Activated CD4-positive, alpha-beta memory T cell treated with anti-CD3 and anti-CD28 coated beads, Interleukin-2, amount 10 ng/mL, durations not matched to agents 7 days and 5 days (primary cell): ENCODE results near the gene ANKRD42. TPM values are rescaled to one million over a fixed set of nuclear protein-coding genes. Genes with fewer than 3 reads are reported as not detected.
"Not testable (repeated sequence)": the region's sequence is repeated elsewhere in the genome, so short reads cannot be mapped to it uniquely, and the experiment has no call there.

Experiments
- CTCF ChIA-PET: fragments of 350-600 bp; sonication (Branson Sonifier 250); formaldehyde crosslinking; loops from one replicate; lab custom pipeline; 2021; ENCODE audit warnings: antibody characterized with exemption, inconsistent platforms; lab: Charles Lee
- POLR2A ChIA-PET: fragments of 350-600 bp; sonication (Branson Sonifier 250); formaldehyde crosslinking; loops from one replicate; lab custom pipeline; 2021; ENCODE audit warnings: antibody characterized with exemption; lab: Charles Lee
- DNase-seq: peaks from one replicate; pipeline ENCODE4 v3.0.0-alpha.2; 2020
- H3K27ac Mint-ChIP-seq: one replicate; pipeline ENCODE4 v1.8.0; 2021; ENCODE audit warnings: mild to moderate bottlenecking, mixed read lengths
- H3K27me3 Mint-ChIP-seq: one replicate; pipeline ENCODE4 v1.8.0; 2021; ENCODE audit warnings: mixed read lengths
- H3K36me3 Mint-ChIP-seq: one replicate; pipeline ENCODE4 v1.8.0; 2021; ENCODE audit warnings: low read depth, mixed read lengths
- H3K4me1 Mint-ChIP-seq: one replicate; pipeline ENCODE4 v1.8.0; 2021; ENCODE audit warnings: mixed read lengths
- H3K4me3 Mint-ChIP-seq: one replicate; pipeline ENCODE4 v1.8.0; 2021; ENCODE audit warnings: mild to moderate bottlenecking, mixed read lengths
- H3K9me3 Mint-ChIP-seq: one replicate; pipeline ENCODE4 v1.8.0; 2021; ENCODE audit warnings: mixed read lengths
- total RNA-seq, 2 experiments: library from RNA; stranded (reverse); gene quantifications; one replicate each; pipeline ENCODE4 v1.2.3, GENCODE V29; 2021

ANKRD42 gene
- total RNA-seq, 2 experiments from 2014 or later, result 1.7 TPM

DNA sequence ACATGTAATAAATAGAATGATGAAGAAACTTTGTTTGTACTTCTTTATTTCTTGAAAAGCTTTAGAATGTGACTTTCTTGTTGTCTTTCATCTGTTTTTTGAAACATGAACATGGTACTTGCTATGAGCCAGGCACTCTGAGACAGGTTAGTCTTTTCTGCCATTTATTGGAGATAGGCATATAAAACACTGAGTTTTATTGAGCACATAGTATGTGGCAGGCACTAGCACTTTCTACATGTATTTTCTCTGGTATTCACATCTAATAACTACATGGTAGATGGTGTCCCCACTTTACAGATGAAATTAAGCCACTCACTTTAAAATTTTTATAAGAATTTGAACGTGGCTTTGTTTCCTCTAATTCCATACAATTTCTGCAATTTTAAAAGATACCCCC, 7.7 kb upstream of the ANKRD42 start:
- Mint-ChIP-seq H3K9me3 (no peaks in the 10 kb centered on the region), H3K36me3 (peaks cover 61% of the 10 kb centered on the region), H3K4me3 (no peak overlapping the region), H3K27ac (no peak overlapping the region), H3K4me1 (peaks cover 2% of the 10 kb centered on the region), H3K27me3 (no peaks in the 10 kb centered on the region)
- DNase-seq, result no peak
- ChIA-PET CTCF (no interaction called here), POLR2A (no interaction called here)

DNA sequence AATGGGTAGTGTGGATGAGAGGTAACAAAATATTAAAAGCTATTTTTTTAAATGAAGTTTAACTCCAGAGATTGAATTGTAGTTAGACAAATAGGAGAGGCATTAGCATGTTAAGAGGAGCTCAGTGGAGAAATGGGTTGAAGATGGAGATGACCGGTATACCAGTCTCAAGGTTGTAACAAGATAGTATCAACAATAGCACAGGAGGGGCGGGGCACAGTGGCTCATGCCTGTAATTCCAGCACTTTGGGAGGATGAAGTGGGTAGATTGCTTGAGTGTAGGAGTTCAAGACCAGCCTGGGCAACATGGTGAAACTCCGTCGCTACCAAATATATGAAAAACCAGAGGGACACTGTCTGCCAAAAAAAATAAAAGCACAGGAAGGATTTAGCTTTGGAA, 6.0 kb upstream of the ANKRD42 start:
- CTCF ChIA-PET, result no interaction called here
- Mint-ChIP-seq H3K27ac (no peak overlapping the region), H3K36me3 (peaks cover 60% of the 10 kb centered on the region), H3K27me3 (no peaks in the 10 kb centered on the region), H3K9me3 (no peaks in the 10 kb centered on the region), H3K4me1 (peaks cover 9% of the 10 kb centered on the region), H3K4me3 (no peak overlapping the region)
- DNase-seq, result no peak
- POLR2A ChIA-PET, result interaction anchor here (0.9 to 2.3 kb wide), 4 partner anchors 22 to 117 kb away, joined by 3 to 9 read pairs (median 4); no protein-coding TSS in a partner anchor

DNA sequence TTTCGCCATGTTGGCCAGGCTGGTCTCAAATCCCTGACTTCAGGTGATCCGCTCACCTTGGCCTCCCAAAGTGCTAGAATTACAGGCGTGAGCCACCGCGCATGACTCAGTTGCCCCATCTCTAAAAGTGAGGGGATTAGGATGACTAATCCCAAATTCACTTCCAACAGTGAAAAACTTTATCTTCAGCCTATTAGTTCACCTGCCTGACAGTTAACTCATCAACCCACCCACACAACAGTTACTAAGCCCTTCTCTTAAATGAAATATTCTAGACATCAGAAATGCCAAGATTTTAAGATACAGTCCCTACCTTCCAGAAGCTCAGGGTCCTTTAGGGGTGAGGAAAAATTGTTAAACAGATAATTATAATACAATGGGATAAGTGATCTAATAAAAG, 2.0 kb upstream of the ANKRD42 start:
- Mint-ChIP-seq H3K4me1 (peaks cover 29% of the 10 kb centered on the region), H3K9me3 (no peaks in the 10 kb centered on the region), H3K27ac (no peak overlapping the region), H3K4me3 (peak overlapping the region; percentile 3), H3K27me3 (no peaks in the 10 kb centered on the region), H3K36me3 (peaks cover 37% of the 10 kb centered on the region)
- POLR2A ChIA-PET, result interaction anchor here (1.4 kb wide), 1 partner anchor 35 kb away, joined by 3 read pairs; no protein-coding TSS in a partner anchor
- CTCF ChIA-PET, result no interaction called here
- no peak for DNase-seq

DNA sequence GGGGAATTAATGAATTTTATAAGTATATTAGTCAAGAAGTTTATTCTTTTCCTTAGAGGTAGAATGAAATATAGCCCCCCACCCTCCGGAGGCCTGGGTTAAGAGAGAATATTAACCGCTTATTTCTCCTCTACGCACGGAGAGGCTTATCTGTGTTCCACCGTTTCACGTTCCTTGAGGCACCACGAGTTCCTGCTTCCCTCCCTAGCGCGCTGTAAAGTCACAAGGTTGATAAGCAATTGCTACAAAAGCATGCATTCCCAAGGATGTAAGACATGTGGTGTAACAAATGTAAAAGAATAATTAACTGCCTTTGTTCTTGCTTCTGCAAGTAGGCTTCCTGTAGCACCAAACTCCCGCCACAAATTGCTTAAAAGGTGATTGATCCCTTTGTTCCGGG, 1.5 kb upstream of the ANKRD42 start:
- H3K4me3 Mint-ChIP-seq, result peak overlapping the region; percentile 91
- H3K4me1 Mint-ChIP-seq, result peaks cover 26% of the 10 kb centered on the region
- H3K27ac Mint-ChIP-seq, result peak overlapping the region; percentile 79
- H3K27me3 Mint-ChIP-seq, result no peaks in the 10 kb centered on the region
- DNase-seq, result no peak
- H3K36me3 Mint-ChIP-seq, result peaks cover 32% of the 10 kb centered on the region
- POLR2A ChIA-PET, result interaction anchor here (1.4 kb wide), 1 partner anchor 36 kb away, joined by 3 read pairs; no protein-coding TSS in a partner anchor
- CTCF ChIA-PET, result no interaction called here
- H3K9me3 Mint-ChIP-seq, result no peaks in the 10 kb centered on the region

DNA sequence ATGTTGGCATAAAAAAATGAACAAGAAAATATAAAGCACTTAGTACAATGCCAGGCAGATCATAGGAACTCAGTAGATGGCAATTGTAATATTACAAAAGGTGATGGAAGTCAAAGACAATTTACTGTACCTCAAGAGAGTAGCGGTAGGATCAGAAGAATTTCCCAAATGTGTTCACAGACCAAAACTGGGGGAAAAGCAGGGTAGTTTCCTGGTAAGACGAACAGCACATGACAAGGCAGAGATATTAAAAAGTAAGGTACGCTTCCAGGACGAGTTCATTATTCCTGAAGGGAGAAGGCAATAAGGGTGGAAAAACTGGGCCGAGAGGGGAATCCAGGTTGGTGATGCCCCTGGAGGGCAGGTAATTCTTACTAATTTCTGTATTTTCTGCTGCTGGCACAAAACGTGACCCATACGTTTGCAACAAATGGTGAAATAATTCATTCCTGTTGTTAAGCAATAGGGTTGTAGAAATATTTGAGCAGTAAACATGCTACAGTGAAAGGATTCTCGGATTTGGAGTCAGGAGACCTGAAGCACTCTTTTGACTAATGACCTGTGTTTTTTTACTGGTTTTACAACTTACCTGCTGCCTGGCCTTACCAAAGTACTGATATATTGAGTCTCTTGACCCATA, 786 bp upstream of the ANKRD42 start:
- POLR2A ChIA-PET, result interaction anchor here (0.9 to 2.7 kb wide), 6 partner anchors 34 to 290 kb away, joined by 3 to 20 read pairs (median 9); partner anchors contain the start of genes CCDC90B, PCF11 and RAB30
- Mint-ChIP-seq H3K27ac (peak overlapping the region; percentile 79), H3K36me3 (peaks cover 25% of the 10 kb centered on the region), H3K4me3 (peak overlapping the region; percentile 91), H3K4me1 (peaks cover 26% of the 10 kb centered on the region), H3K9me3 (no peaks in the 10 kb centered on the region), H3K27me3 (no peaks in the 10 kb centered on the region)
- no peak for DNase-seq
- CTCF ChIA-PET, result interaction anchor here (1.0 kb wide), 1 partner anchor 30 kb away, joined by 4 read pairs; no protein-coding TSS in a partner anchor

DNA sequence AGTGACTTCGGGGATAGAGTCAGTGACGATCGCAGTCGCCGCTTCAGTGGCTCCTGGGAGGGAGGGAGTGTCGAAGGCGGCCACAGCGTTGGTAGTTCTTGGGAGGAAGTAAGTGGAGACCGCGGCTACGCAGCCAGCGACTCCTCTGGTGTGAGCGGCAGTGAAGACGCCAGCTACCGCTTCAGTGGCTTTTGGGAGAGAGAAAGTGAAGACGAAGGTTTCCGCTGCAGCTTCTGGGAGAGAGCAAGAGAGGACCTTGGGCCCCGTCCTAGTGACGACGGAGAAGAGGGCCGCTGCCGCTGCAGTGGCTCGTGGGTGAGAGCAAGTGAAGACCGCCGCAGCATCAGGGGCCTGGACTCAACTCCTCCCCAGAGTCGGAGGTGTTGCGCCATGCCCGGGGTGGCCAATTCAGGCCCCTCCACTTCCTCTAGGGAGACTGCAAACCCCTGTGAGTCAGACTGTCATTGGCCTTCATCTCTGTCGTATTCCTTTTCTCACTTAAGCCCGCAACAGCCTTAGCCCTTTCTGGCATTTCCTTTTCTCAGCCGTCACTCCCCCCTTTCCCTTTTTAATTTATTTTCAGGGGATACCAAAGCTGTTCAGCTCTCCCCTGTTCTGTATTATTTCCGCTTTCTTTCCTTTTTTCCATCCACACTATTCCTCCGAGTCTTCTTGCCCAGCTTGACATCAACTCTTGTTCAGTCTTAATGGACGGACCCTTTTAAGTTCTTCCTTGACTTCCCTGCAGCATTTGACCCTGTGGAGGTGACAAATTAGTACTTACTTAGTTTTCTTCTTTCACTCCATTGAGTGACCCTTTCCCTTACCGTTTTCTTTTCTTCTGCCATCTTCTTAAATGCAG, 1.0 kb downstream of the ANKRD42 start:
- H3K27me3 Mint-ChIP-seq, result no peaks in the 10 kb centered on the region
- POLR2A ChIA-PET, result interaction anchor here (0.7 to 2.7 kb wide), 8 partner anchors 14 to 190 kb away, joined by 3 to 20 read pairs (median 7); partner anchors contain the start of genes CCDC90B, PCF11 and RAB30
- CTCF ChIA-PET, result interaction anchor here (1.0 kb wide), 3 partner anchors 39 to 327 kb away, joined by 3 read pairs; no protein-coding TSS in a partner anchor

DNA sequence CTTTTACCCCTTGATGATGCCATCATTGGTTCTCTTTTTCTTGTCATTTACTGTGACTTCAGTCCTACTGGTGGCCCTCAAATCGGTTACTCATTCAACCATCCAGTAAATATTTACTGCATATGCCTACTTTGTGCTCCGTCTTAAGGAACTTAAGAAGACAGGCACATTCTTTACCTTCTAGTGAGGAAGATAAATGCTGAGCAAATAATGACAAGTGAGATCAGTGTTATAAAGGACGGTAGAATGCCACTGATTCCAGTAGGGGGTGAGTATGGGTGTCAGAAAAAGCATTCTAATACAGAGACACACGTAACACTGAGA, 1.6 kb downstream of the ANKRD42 start:
- Mint-ChIP-seq H3K27ac (peak overlapping the region; percentile 79), H3K4me3 (peak overlapping the region; percentile 91), H3K4me1 (peaks cover 26% of the 10 kb centered on the region), H3K9me3 (no peaks in the 10 kb centered on the region), H3K36me3 (peaks cover 11% of the 10 kb centered on the region), H3K27me3 (no peaks in the 10 kb centered on the region)
- ChIA-PET CTCF (interaction anchor here (0.6 to 1.0 kb wide), 3 partner anchors 40 to 328 kb away, joined by 3 read pairs; no protein-coding TSS in a partner anchor), POLR2A (interaction anchor here (1.1 to 2.7 kb wide), 4 partner anchors 15 to 110 kb away, joined by 3 to 20 read pairs (median 6); partner anchors contain the start of genes CCDC90B and PCF11)
- no peak for DNase-seq

More for the DNA sequence above, 1.0 kb downstream of the ANKRD42 start:
- H3K9me3 Mint-ChIP-seq, result no peaks in the 10 kb centered on the region
- peak; percentile 71 for DNase-seq
- H3K36me3 Mint-ChIP-seq, result peaks cover 15% of the 10 kb centered on the region
- H3K4me3 Mint-ChIP-seq, result peak overlapping the region; percentile 91
- peaks cover 26% of the 10 kb centered on the region for H3K4me1 Mint-ChIP-seq
- peak overlapping the region; percentile 79 for H3K27ac Mint-ChIP-seq

DNA sequence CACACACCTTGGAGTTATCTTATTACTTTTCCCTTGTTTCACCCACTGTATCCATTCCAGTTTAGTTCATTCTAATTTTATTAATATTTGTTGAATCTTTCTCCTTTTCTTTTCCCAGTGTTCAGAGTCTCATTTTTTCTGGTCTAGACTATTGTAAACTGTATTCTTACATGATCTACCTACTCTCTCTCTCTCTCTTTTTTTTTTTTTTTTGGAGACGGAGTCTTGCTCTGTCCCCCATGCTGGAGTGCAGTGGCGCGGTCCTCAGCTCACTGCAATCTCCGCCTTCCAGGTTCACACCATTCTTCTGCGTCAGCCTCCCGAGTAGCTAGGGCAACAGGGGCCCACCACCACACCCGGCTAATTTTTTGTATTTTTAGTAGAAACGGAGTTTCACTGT, 2.1 kb downstream of the ANKRD42 start:
- Mint-ChIP-seq H3K27ac (no peak overlapping the region), H3K9me3 (no peaks in the 10 kb centered on the region), H3K4me1 (peaks cover 26% of the 10 kb centered on the region), H3K4me3 (no peak overlapping the region), H3K27me3 (no peaks in the 10 kb centered on the region), H3K36me3 (peaks cover 11% of the 10 kb centered on the region)
- CTCF ChIA-PET, result interaction anchor here (0.6 kb wide), 1 partner anchor 285 kb away, joined by 3 read pairs; no protein-coding TSS in a partner anchor
- POLR2A ChIA-PET, result interaction anchor here (2.7 kb wide), 1 partner anchor 39 kb away, joined by 20 read pairs; the partner anchor contains the start of gene PCF11
- no peak for DNase-seq

DNA sequence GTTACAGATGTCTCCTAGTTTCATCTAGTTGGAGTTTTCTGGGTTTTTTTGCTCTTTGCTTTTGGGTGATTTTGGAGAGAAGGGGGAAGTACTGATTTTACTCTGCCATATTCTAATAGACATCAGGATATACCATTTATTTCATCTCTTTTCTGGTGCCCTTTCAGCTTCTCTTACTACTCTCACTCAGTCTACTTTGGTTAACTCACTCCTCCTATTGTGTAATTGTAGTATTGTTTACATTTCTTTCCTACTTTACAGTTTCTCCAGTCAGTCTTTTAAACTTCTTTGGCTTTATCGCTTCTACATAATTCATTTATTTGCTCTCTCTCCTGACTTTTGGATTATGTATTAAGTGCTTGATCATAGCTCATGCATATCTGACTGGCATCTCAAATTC, 6.5 kb downstream of the ANKRD42 start:
- CTCF ChIA-PET, result interaction anchor here (1.7 to 1.9 kb wide), 2 partner anchors 50 to 92 kb away, joined by 5 to 7 read pairs; no protein-coding TSS in a partner anchor
- H3K36me3 Mint-ChIP-seq, result no peaks in the 10 kb centered on the region
- POLR2A ChIA-PET, result no interaction called here
- no peak overlapping the region for H3K27ac Mint-ChIP-seq
- no peaks in the 10 kb centered on the region for H3K27me3 Mint-ChIP-seq
- H3K4me3 Mint-ChIP-seq, result no peak overlapping the region
- no peak for DNase-seq
- H3K4me1 Mint-ChIP-seq, result peaks cover 3% of the 10 kb centered on the region
- no peaks in the 10 kb centered on the region for H3K9me3 Mint-ChIP-seq

DNA sequence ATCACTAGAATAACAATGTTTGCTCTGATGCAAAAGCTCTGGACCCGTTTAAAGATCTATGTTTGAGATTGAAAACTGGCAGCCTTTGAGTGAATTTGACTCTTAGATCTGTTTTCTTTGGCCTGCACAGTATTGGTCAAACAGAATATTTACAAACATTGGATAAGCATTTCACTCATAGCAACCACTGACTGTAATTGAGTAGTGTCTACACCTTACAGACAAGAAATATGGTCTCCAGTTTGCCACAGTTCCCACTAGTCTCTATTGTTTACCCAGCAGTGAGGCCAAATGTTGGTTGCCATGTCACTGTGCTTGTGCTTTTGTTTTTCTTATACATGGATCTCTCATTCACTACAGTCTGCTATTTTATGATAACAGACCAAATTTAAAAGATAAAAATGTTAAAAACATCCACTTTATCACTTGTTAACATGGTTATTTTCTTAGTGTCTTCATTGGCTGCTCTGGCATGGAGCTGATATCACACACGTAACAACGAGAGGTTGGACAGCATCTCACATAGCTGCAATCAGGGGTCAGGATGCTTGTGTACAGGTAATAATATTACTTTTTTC, 12.2 kb downstream of the ANKRD42 start:
- H3K4me3 Mint-ChIP-seq, result no peak overlapping the region
- CTCF ChIA-PET, result no interaction called here
- DNase-seq, result no peak
- POLR2A ChIA-PET, result interaction anchor here (0.5 kb wide), 1 partner anchor 26 kb away, joined by 3 read pairs; no protein-coding TSS in a partner anchor
- H3K36me3 Mint-ChIP-seq, result no peaks in the 10 kb centered on the region
- H3K27ac Mint-ChIP-seq, result no peak overlapping the region
- no peaks in the 10 kb centered on the region for H3K9me3 Mint-ChIP-seq
- no peaks in the 10 kb centered on the region for H3K4me1 Mint-ChIP-seq
- H3K27me3 Mint-ChIP-seq, result no peaks in the 10 kb centered on the region

DNA sequence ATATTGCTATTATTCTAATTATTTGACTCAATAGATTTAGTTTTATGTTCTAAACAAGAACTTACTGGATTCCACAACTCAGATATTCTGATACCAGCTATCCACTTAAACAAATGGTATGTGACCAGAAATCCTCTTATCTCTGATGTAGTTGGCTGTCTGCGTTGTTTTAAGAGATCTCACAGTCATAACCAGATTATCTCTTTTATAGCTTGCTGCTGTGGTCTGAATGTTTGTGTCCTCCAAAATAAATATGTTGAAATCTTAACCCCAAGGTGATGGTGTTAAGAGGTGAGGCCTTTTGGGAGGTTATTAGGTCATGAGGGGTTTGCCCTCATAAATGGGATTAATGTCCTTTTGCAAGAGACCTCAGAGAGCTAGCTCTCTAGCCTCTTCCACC, 12.7 kb downstream of the ANKRD42 start:
- Mint-ChIP-seq H3K4me1 (no peaks in the 10 kb centered on the region), H3K4me3 (no peak overlapping the region), H3K27me3 (no peaks in the 10 kb centered on the region), H3K9me3 (no peaks in the 10 kb centered on the region), H3K27ac (no peak overlapping the region), H3K36me3 (no peaks in the 10 kb centered on the region)
- ChIA-PET POLR2A (no interaction called here), CTCF (no interaction called here)
- DNase-seq, result no peak

DNA sequence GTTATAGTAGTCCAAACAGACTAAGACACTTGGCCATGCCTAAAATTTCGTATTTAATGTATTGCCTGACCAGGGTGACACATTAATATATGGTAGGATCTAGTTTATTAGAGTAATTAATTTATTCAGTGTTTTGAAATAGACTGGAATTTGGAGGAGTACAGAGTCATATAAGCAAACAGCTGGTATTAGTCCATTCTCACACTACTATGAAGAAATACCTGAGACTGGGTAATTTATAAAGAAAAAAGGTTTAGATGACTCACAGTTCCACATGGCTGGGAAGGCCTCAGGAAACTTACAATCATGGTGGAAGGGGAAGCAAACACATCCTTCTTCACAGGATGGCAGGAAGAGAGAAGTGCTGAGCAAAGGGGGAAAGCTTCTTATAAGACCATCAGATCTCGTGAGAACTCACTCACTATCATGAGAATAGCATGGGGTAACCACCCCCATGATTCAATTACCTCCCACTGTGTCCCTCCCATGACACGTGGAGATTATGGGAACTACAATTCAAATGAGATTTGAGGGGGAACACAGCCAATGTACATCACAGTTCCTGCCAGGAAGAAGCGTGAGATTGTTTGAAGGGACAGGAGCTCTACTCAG, 13.4 kb downstream of the ANKRD42 start:
- H3K4me3 Mint-ChIP-seq, DNase-seq, H3K27ac Mint-ChIP-seq, CTCF ChIA-PET, H3K36me3 Mint-ChIP-seq, H3K9me3 Mint-ChIP-seq, H3K27me3 Mint-ChIP-seq, POLR2A ChIA-PET, H3K4me1 Mint-ChIP-seq: not testable (repeated sequence)
